Measurements from ENCODE around the gene FAM120A.
A peak's percentile ranks its signal among the peaks of the same experiment; 100 is the strongest.

The FAM120A gene

GRCh38 chr9:93468763-93469456, 17.4 kb downstream of the FAM120A start:
- no peaks in the 10 kb centered on the region for H3K9me3 Mint-ChIP-seq
- peaks cover 75% of the 10 kb centered on the region for H3K4me1 Mint-ChIP-seq (ENCODE audit: low read depth)
- peak overlapping the region; percentile 77 for H3K4me3 Mint-ChIP-seq
- DNase-seq (ENCODE audit: low spot score) = no peak
- H3K27ac Mint-ChIP-seq = peak overlapping the region; percentile 90
- peaks cover 51% of the 10 kb centered on the region for H3K36me3 Mint-ChIP-seq (ENCODE audit: low read depth)
- no peaks in the 10 kb centered on the region for H3K27me3 Mint-ChIP-seq (ENCODE audit: low read depth)

GRCh38 chr9:93470391-93470790, 18.9 kb downstream of the FAM120A start:
- Mint-ChIP-seq H3K36me3 (ENCODE audit: low read depth) (peaks cover 56% of the 10 kb centered on the region), H3K4me3 (peak overlapping the region; percentile 35), H3K27ac (peak overlapping the region; percentile 58)

GRCh38 chr9:93471124-93471523, 19.6 kb downstream of the FAM120A start:
- peaks cover 65% of the 10 kb centered on the region for H3K4me1 Mint-ChIP-seq (ENCODE audit: low read depth)
- no peak overlapping the region for H3K4me3 Mint-ChIP-seq
- H3K36me3 Mint-ChIP-seq (ENCODE audit: low read depth) = peaks cover 60% of the 10 kb centered on the region
- no peak for DNase-seq (ENCODE audit: low spot score)
- no peak overlapping the region for H3K27ac Mint-ChIP-seq
- no peaks in the 10 kb centered on the region for H3K9me3 Mint-ChIP-seq
- no peaks in the 10 kb centered on the region for H3K27me3 Mint-ChIP-seq (ENCODE audit: low read depth)

More at GRCh38 chr9:93470391-93470790, 18.9 kb downstream of the FAM120A start:
- Mint-ChIP-seq H3K27me3 (ENCODE audit: low read depth) (no peaks in the 10 kb centered on the region), H3K9me3 (no peaks in the 10 kb centered on the region), H3K4me1 (ENCODE audit: low read depth) (peaks cover 66% of the 10 kb centered on the region)
- DNase-seq (ENCODE audit: low spot score) = no peak

GRCh38 chr9:93473411-93473810, 21.9 kb downstream of the FAM120A start:
- Mint-ChIP-seq H3K27ac (no peak overlapping the region), H3K9me3 (no peaks in the 10 kb centered on the region), H3K27me3 (ENCODE audit: low read depth) (no peaks in the 10 kb centered on the region), H3K4me3 (no peak overlapping the region), H3K4me1 (ENCODE audit: low read depth) (peaks cover 49% of the 10 kb centered on the region), H3K36me3 (ENCODE audit: low read depth) (peaks cover 64% of the 10 kb centered on the region)
- no peak for DNase-seq (ENCODE audit: low spot score)

- H3K27ac Mint-ChIP-seq = no peak overlapping the region
- H3K9me3 Mint-ChIP-seq = no peaks in the 10 kb centered on the region
- H3K4me1 Mint-ChIP-seq (ENCODE audit: low read depth) = peaks cover 37% of the 10 kb centered on the region
- no peaks in the 10 kb centered on the region for H3K27me3 Mint-ChIP-seq (ENCODE audit: low read depth)
- H3K36me3 Mint-ChIP-seq (ENCODE audit: low read depth) = peaks cover 66% of the 10 kb centered on the region
- no peak for DNase-seq (ENCODE audit: low spot score)
- no peak overlapping the region for H3K4me3 Mint-ChIP-seq
Observed at GRCh38 chr9:93475108-93475507, 23.6 kb downstream of the FAM120A start.

- Mint-ChIP-seq H3K27ac (no peak overlapping the region), H3K9me3 (no peaks in the 10 kb centered on the region), H3K4me3 (no peak overlapping the region), H3K36me3 (ENCODE audit: low read depth) (peaks cover 64% of the 10 kb centered on the region), H3K27me3 (ENCODE audit: low read depth) (no peaks in the 10 kb centered on the region), H3K4me1 (ENCODE audit: low read depth) (peaks cover 31% of the 10 kb centered on the region)
- DNase-seq (ENCODE audit: low spot score) = no peak
Observed at GRCh38 chr9:93475856-93476255, 24.4 kb downstream of the FAM120A start.

- no peak for DNase-seq (ENCODE audit: low spot score)
- no peak overlapping the region for H3K4me3 Mint-ChIP-seq
- H3K9me3 Mint-ChIP-seq = no peaks in the 10 kb centered on the region
- no peak overlapping the region for H3K27ac Mint-ChIP-seq
- H3K4me1 Mint-ChIP-seq (ENCODE audit: low read depth) = peaks cover 30% of the 10 kb centered on the region
- no peaks in the 10 kb centered on the region for H3K27me3 Mint-ChIP-seq (ENCODE audit: low read depth)
- H3K36me3 Mint-ChIP-seq (ENCODE audit: low read depth) = peaks cover 66% of the 10 kb centered on the region
Observed at GRCh38 chr9:93476924-93477323, 25.4 kb downstream of the FAM120A start.

- H3K9me3 Mint-ChIP-seq = no peaks in the 10 kb centered on the region
- H3K27ac Mint-ChIP-seq = peak overlapping the region; percentile 27
- H3K36me3 Mint-ChIP-seq (ENCODE audit: low read depth) = peaks cover 65% of the 10 kb centered on the region
- H3K27me3 Mint-ChIP-seq (ENCODE audit: low read depth) = no peaks in the 10 kb centered on the region
- peaks cover 27% of the 10 kb centered on the region for H3K4me1 Mint-ChIP-seq (ENCODE audit: low read depth)
- H3K4me3 Mint-ChIP-seq = no peak overlapping the region
- DNase-seq (ENCODE audit: low spot score) = no peak
Observed at GRCh38 chr9:93477397-93477796, 25.9 kb downstream of the FAM120A start.

- no peaks in the 10 kb centered on the region for H3K9me3 Mint-ChIP-seq
- DNase-seq (ENCODE audit: low spot score) = no peak
- H3K4me1 Mint-ChIP-seq (ENCODE audit: low read depth) = peaks cover 25% of the 10 kb centered on the region
- H3K4me3 Mint-ChIP-seq = no peak overlapping the region
- H3K36me3 Mint-ChIP-seq (ENCODE audit: low read depth) = peaks cover 64% of the 10 kb centered on the region
- H3K27ac Mint-ChIP-seq = peak overlapping the region; percentile 37
- H3K27me3 Mint-ChIP-seq (ENCODE audit: low read depth) = no peaks in the 10 kb centered on the region
Observed at GRCh38 chr9:93479726-93480125, 28.2 kb downstream of the FAM120A start.

- Mint-ChIP-seq H3K36me3 (ENCODE audit: low read depth) (peaks cover 63% of the 10 kb centered on the region), H3K4me3 (no peak overlapping the region), H3K27me3 (ENCODE audit: low read depth) (no peaks in the 10 kb centered on the region), H3K9me3 (no peaks in the 10 kb centered on the region), H3K27ac (peak overlapping the region; percentile 37), H3K4me1 (ENCODE audit: low read depth) (peaks cover 23% of the 10 kb centered on the region)
- no peak for DNase-seq (ENCODE audit: low spot score)
Observed at GRCh38 chr9:93480262-93480661, 28.8 kb downstream of the FAM120A start.

- no peak for DNase-seq (ENCODE audit: low spot score)
- Mint-ChIP-seq H3K27me3 (ENCODE audit: low read depth) (no peaks in the 10 kb centered on the region), H3K36me3 (ENCODE audit: low read depth) (peaks cover 63% of the 10 kb centered on the region), H3K4me1 (ENCODE audit: low read depth) (peaks cover 22% of the 10 kb centered on the region), H3K9me3 (no peaks in the 10 kb centered on the region), H3K27ac (no peak overlapping the region), H3K4me3 (no peak overlapping the region)
Observed at GRCh38 chr9:93480728-93481324, 29.3 kb downstream of the FAM120A start.

- no peaks in the 10 kb centered on the region for H3K27me3 Mint-ChIP-seq (ENCODE audit: low read depth)
Observed at GRCh38 chr9:93483497-93483896, 32.0 kb downstream of the FAM120A start.

GRCh38 chr9:93486268-93486667, 34.8 kb downstream of the FAM120A start:
- peaks cover 61% of the 10 kb centered on the region for H3K36me3 Mint-ChIP-seq (ENCODE audit: low read depth)
- no peak for DNase-seq (ENCODE audit: low spot score)
- peak overlapping the region; percentile 71 for H3K27ac Mint-ChIP-seq
- no peaks in the 10 kb centered on the region for H3K27me3 Mint-ChIP-seq (ENCODE audit: low read depth)
- H3K4me3 Mint-ChIP-seq = no peak overlapping the region
- peaks cover 32% of the 10 kb centered on the region for H3K4me1 Mint-ChIP-seq (ENCODE audit: low read depth)
- no peaks in the 10 kb centered on the region for H3K9me3 Mint-ChIP-seq

More at GRCh38 chr9:93483497-93483896, 32.0 kb downstream of the FAM120A start:
- Mint-ChIP-seq H3K4me1 (ENCODE audit: low read depth) (peaks cover 29% of the 10 kb centered on the region), H3K9me3 (no peaks in the 10 kb centered on the region), H3K36me3 (ENCODE audit: low read depth) (peaks cover 67% of the 10 kb centered on the region), H3K4me3 (no peak overlapping the region), H3K27ac (no peak overlapping the region)
- DNase-seq (ENCODE audit: low spot score) = no peak

- no peak overlapping the region for H3K4me3 Mint-ChIP-seq
- DNase-seq (ENCODE audit: low spot score) = no peak
- H3K27me3 Mint-ChIP-seq (ENCODE audit: low read depth) = no peaks in the 10 kb centered on the region
- H3K4me1 Mint-ChIP-seq (ENCODE audit: low read depth) = peaks cover 27% of the 10 kb centered on the region
- H3K36me3 Mint-ChIP-seq (ENCODE audit: low read depth) = peaks cover 49% of the 10 kb centered on the region
- no peaks in the 10 kb centered on the region for H3K9me3 Mint-ChIP-seq
- H3K27ac Mint-ChIP-seq = peak overlapping the region; percentile 2
Observed at GRCh38 chr9:93488244-93488643, 36.8 kb downstream of the FAM120A start.
